IMR-90 (cell line): ENCODE data around the gene GNG2. TPM values are rescaled to one million over a fixed set of nuclear protein-coding genes. Genes with fewer than 3 reads are reported as not detected.

Source experiments
- ATAC-seq: fragments of 200-7000 bp; cut with Tn5 transposase; 2 replicates; pipeline ENCODE4 v1.9.1; 2020; ENCODE audit warnings: low read depth, mild to moderate bottlenecking, moderate library complexity
- BruUV-seq: library from RNA; stranded (reverse); fragments of 400-500 nt; replicated peaks from 2 replicates; lab custom pipeline; 2021; lab: Mats Ljungman, UMichigan
- CTCF ChIA-PET: fragments of 300-600 bp; formaldehyde crosslinking; extraction: SDS; loops from one replicate; lab custom pipeline; 2021; ENCODE audit warnings: antibody characterized with exemption; lab: Yijun Ruan, JAX
- POLR2A ChIA-PET: fragments of 300-600 bp; sonication (Branson Sonifier 250); formaldehyde crosslinking; loops from one replicate; lab custom pipeline; 2022; ENCODE audit warnings: antibody characterized with exemption; ENCODE audit not compliant: unreplicated experiment; lab: Charles Lee
- DNase-seq: peaks from one replicate; pipeline ENCODE4 v3.0.0; 2013
- H2AFZ ChIP-seq: replicated peaks from 2 replicates; pipeline ENCODE3; 2013; ENCODE audit warnings: low read length, mild to moderate bottlenecking; ENCODE audit not compliant: poor library complexity
- H2AK5ac ChIP-seq: 2 replicates; pipeline ENCODE4 v1.6.1; 2013; ENCODE audit warnings: low read depth, low read length, inconsistent platforms
- H2AK9ac ChIP-seq: replicated peaks from 2 replicates; pipeline ENCODE3; 2013; ENCODE audit warnings: mild to moderate bottlenecking, low read depth, low read length, moderate library complexity; ENCODE audit not compliant: poor library complexity
- H2BK120ac ChIP-seq: 2 replicates; pipeline ENCODE4 v1.6.1; 2013; ENCODE audit warnings: low read depth, low read length, inconsistent platforms
- H2BK15ac ChIP-seq: 3 replicates; pipeline ENCODE4 v1.6.1; 2013; ENCODE audit warnings: low read depth, low read length, inconsistent platforms
- H2BK20ac ChIP-seq: 2 replicates; pipeline ENCODE4 v1.6.1; 2013; ENCODE audit warnings: low read depth, mild to moderate bottlenecking, inconsistent platforms, low read length, moderate library complexity
- H2BK5ac ChIP-seq: 2 replicates; pipeline ENCODE4 v1.6.1; 2013; ENCODE audit warnings: mild to moderate bottlenecking, low read depth, low read length, inconsistent platforms; ENCODE audit not compliant: poor library complexity, severe bottlenecking
- H3K14ac ChIP-seq: replicated peaks from 2 replicates; pipeline ENCODE4 v1.6.1; 2013; ENCODE audit warnings: low read depth, low read length, inconsistent platforms
- H3K18ac ChIP-seq: 2 replicates; pipeline ENCODE4 v1.6.1; 2013; ENCODE audit warnings: low read depth, low read length, control low read depth
- H3K23ac ChIP-seq: 2 replicates; pipeline ENCODE4 v1.6.1; 2013; ENCODE audit warnings: low read depth, low read length, inconsistent platforms
- H3K27ac ChIP-seq: 2 replicates; pipeline ENCODE4 v1.5.1; 2013; ENCODE audit warnings: mild to moderate bottlenecking, control low read depth, low read length; ENCODE audit not compliant: insufficient read depth
- H3K27me3 ChIP-seq: 2 replicates; pipeline ENCODE4 v1.6.1; 2013; ENCODE audit warnings: low read length; ENCODE audit not compliant: control insufficient read depth, insufficient read depth
- H3K36me3 ChIP-seq: 2 replicates; pipeline ENCODE4 v1.6.1; 2013; ENCODE audit warnings: low read length, mixed read lengths; ENCODE audit not compliant: control insufficient read depth, insufficient read depth
- H3K4ac ChIP-seq: 2 replicates; pipeline ENCODE4 v1.6.1; 2013; ENCODE audit warnings: low read depth, low read length, inconsistent platforms
- H3K4me1 ChIP-seq: 2 replicates; pipeline ENCODE4 v1.6.1; 2013; ENCODE audit warnings: low read length, mixed read lengths; ENCODE audit not compliant: control insufficient read depth, insufficient read depth
- H3K4me2 ChIP-seq: 2 replicates; pipeline ENCODE4 v1.6.1; 2013; ENCODE audit warnings: low read depth, mild to moderate bottlenecking, control low read depth, low read length, moderate library complexity
- H3K4me3 ChIP-seq: 2 replicates; pipeline ENCODE4 v1.5.1; 2013; ENCODE audit warnings: low read depth, mild to moderate bottlenecking, control low read depth, low read length, moderate library complexity; ENCODE audit not compliant: insufficient read depth
- H3K56ac ChIP-seq: 2 replicates; pipeline ENCODE4 v1.6.1; 2013; ENCODE audit warnings: low read length, inconsistent platforms; ENCODE audit not compliant: insufficient read depth; ENCODE audit errors: extremely low read depth
- H3K79me1 ChIP-seq, 2 experiments: 2 replicates each; pipeline ENCODE4 v1.6.1; 2013; ENCODE audit warnings: low read length in 2 of 2, inconsistent platforms in 1 of 2, low read depth in 1 of 2
- H3K9ac ChIP-seq: 2 replicates; pipeline ENCODE4 v1.6.1; 2013; ENCODE audit warnings: low read depth, low read length, control low read depth
- H3K9me1 ChIP-seq: 2 replicates; pipeline ENCODE4 v1.6.1; 2013; ENCODE audit warnings: low read length, inconsistent platforms; ENCODE audit not compliant: insufficient read depth
- H3K9me3 ChIP-seq: 2 replicates; pipeline ENCODE4 v1.6.1; 2013; ENCODE audit warnings: low read length; ENCODE audit not compliant: control insufficient read depth, insufficient read depth
- H4K20me1 ChIP-seq: 2 replicates; pipeline ENCODE4 v1.6.1; 2013; ENCODE audit warnings: low read length, inconsistent platforms; ENCODE audit not compliant: insufficient read depth
- H4K5ac ChIP-seq: 2 replicates; pipeline ENCODE4 v1.6.1; 2013; ENCODE audit warnings: mild to moderate bottlenecking, low read depth, low read length, control low read depth
- H4K8ac ChIP-seq, 2 experiments: 2 replicates each; pipeline ENCODE4 v1.6.1; 2013; ENCODE audit warnings: low read depth in 2 of 2, low read length in 2 of 2, control low read depth in 1 of 2, inconsistent platforms in 1 of 2
- H4K91ac ChIP-seq: 2 replicates; pipeline ENCODE4 v1.6.1; 2013; ENCODE audit warnings: low read depth, low read length, inconsistent platforms; ENCODE audit not compliant: insufficient read depth
- FOS ChIP-seq: fragments of 150-350 bp; IDR thresholded peaks from 2 replicates; pipeline ENCODE4 v1.6.1; 2016; ENCODE audit warnings: low read depth, low read length
- MAFK ChIP-seq: IDR thresholded peaks from 2 replicates; pipeline ENCODE4 v1.6.1; 2012; ENCODE audit warnings: low read depth, low read length, improper control_type of control experiment
- WGBS, 2 experiments: methylation state at CpG; one replicate each; pipeline versions ENCODE4 v1.1.5 to v1.1.7; 2013; ENCODE audit warnings: missing lambda C conversion rate in 2 of 2; ENCODE audit not compliant: insufficient read length in 1 of 2; ENCODE audit errors: extremely low coverage in 2 of 2; 5-methylcytosine and 5-hydroxymethylcytosine counted together
- dilution Hi-C: fragments of 300-500 bp; cut with HindIII; formaldehyde crosslinking; loops from one replicate; pipeline ENCODE4 v1.14.3; 2018; ENCODE audit warnings: low sequenced_read_pairs; ENCODE audit not compliant: unreplicated experiment
- in situ Hi-C: fragments of 300-500 bp; cut with MboI; formaldehyde crosslinking; loops from 3 replicates; pipeline ENCODE4 v1.14.3; 2019; ENCODE audit warnings: low sequenced_read_pairs, inconsistent platforms, mixed read lengths
- intact Hi-C: fragments of 100-400 bp; cut with micrococcal nuclease; formaldehyde crosslinking; loops from 2 replicates; pipeline ENCODE4 v1.10.0; 2022
- polyA plus RNA-seq, 3 experiments: library from polyadenylated mRNA; depleted of rRNA; stranded (reverse); fragments of >200 nt; gene quantifications; 2 replicates each; pipeline ENCODE4 v1.2.3, GENCODE V29; 2012; ENCODE audit warnings: low replicate concordance in 1 of 3
- total RNA-seq: library from RNA; depleted of rRNA; stranded (reverse); fragments of >200 nt; gene quantifications from 2 replicates; pipeline ENCODE4 v1.2.3, GENCODE V29; 2012

GNG2 gene
- total and polyA plus RNA-seq, 2 of the 4 experiments (the other 2 are of a cell fraction), result 13.1 to 14.6 TPM

- Histone ChIP-seq H3K4me2 (no peak overlapping the region), H4K8ac (no peak overlapping the region), H3K4me1 (peaks cover 2% of the 10 kb centered on the region; the same call in 1 of the 2 replicates), H2BK20ac (no peak overlapping the region), H2BK5ac (no peak overlapping the region), H4K20me1 (no peaks in the 10 kb centered on the region), H3K79me1 (peaks cover 37 to 68% of the 10 kb centered on the region in 2 experiments), H2BK15ac (no peak overlapping the region), H3K14ac (no peak overlapping the region), H2AFZ (no peak overlapping the region), H3K27ac (peak overlapping the region; percentile 34; the same call in 1 of the 2 replicates), H3K9ac (no peak overlapping the region), H3K56ac (no peak overlapping the region), H4K5ac (no peak overlapping the region), H3K9me3 (no peaks in the 10 kb centered on the region), H2AK5ac (no peak overlapping the region), H3K23ac (no peak overlapping the region), H2AK9ac (no peak overlapping the region), H3K18ac (no peak overlapping the region), H3K9me1 (peaks cover 14% of the 10 kb centered on the region), H3K27me3 (no peaks in the 10 kb centered on the region), H2BK120ac (no peak overlapping the region), H3K36me3 (peaks cover 81% of the 10 kb centered on the region), H3K4me3 (no peak overlapping the region), H3K4ac (no peak overlapping the region), H4K91ac (no peak overlapping the region)
- no CpG with 5 or more reads among the region's 4 CpGs for WGBS, 2 experiments
- ATAC-seq, result no peak
- in situ Hi-C loops (loop anchor here (25.0 kb wide), 1 partner anchor 700 kb away; the partner anchor contains the start of gene PSMC6), dilution Hi-C loops (no loop called here), intact Hi-C loops (no loop called here)
- BruUV-seq, result no TSS peak
- POLR2A ChIA-PET, result interaction anchor here (0.6 kb wide), 1 partner anchor 9 kb away, joined by 4 read pairs; no protein-coding TSS in a partner anchor
- DNase-seq, result no peak
- TF ChIP-seq MAFK, result peak; percentile 91
- no peak for TF ChIP-seq FOS
- CTCF ChIA-PET, result no interaction called here
Observed at GRCh38 chr14:52012635-52013034, 152.2 kb downstream of the GNG2 start.
